Body of pancreas (tissue), 4 donors: ENCODE data around the gene ITGBL1.

Experiments used
- CTCF ChIP-seq, 7 experiments: fragments of 450-650 bp in 4 of 7; fragments of 200-600 bp in 3 of 7; sonication (generic) in 3 of 7; IDR thresholded peaks; one replicate each; pipeline ENCODE4 v1.5.1; 2016 to 2019; ENCODE audit warnings: antibody characterized with exemption in 7 of 7
- POLR2A ChIP-seq, 3 donors: fragments of 450-650 bp; IDR thresholded peaks; one replicate each; pipeline ENCODE4 v1.6.1; 2016; ENCODE audit warnings: antibody characterized with exemption in 3 of 3, mild to moderate bottlenecking in 2 of 3

- TF ChIP-seq CTCF (IDR thresholded peaks at IDR 0.05) (no peak), POLR2A (IDR thresholded peaks at IDR 0.05) (no peak)
These were observed 243.5 kb downstream of the ITGBL1 start for GRCh38 chr13:101695870-101696516.
